SU-DHL-6 (cell line): ENCODE results near the gene TRAIP.

Experiments used
- H2AFZ ChIP-seq: fragments of 200-600 bp; sonication (generic); 2 replicates; pipeline ENCODE4 v1.6.1; 2014; ENCODE audit warnings: low read depth, mild to moderate bottlenecking, moderate library complexity, mixed read lengths, antibody characterized with exemption, low read length; ENCODE audit not compliant: severe bottlenecking
- H3F3A ChIP-seq: fragments of 200-600 bp; shearing (Covaris generic); 2 replicates; pipeline ENCODE4 v1.6.0; 2016; ENCODE audit warnings: antibody characterized with exemption, mild to moderate bottlenecking; ENCODE audit not compliant: insufficient read depth
- H3K27ac ChIP-seq: fragments of 200-600 bp; sonication (generic); 2 replicates; pipeline ENCODE4 v1.5.1; 2016; ENCODE audit warnings: low read depth, mild to moderate bottlenecking, low read length, moderate library complexity, mixed read lengths
- H3K27me3 ChIP-seq: fragments of 200-600 bp; sonication (generic), shearing (Covaris generic); 2 replicates; pipeline ENCODE4 v1.6.0; 2014; ENCODE audit warnings: mild to moderate bottlenecking, low read length
- H3K36me3 ChIP-seq: fragments of 200-600 bp; sonication (generic); 2 replicates; pipeline ENCODE4 v1.6.1; 2014; ENCODE audit warnings: mild to moderate bottlenecking, low read length, mixed read lengths
- H3K4me2 ChIP-seq: fragments of 300-600, 200-600 bp; shearing (Covaris generic), sonication (generic); 2 replicates; pipeline ENCODE4 v1.6.0; 2014; ENCODE audit warnings: low read length, low read depth, mild to moderate bottlenecking; ENCODE audit not compliant: poor library complexity, severe bottlenecking
- H3K4me3 ChIP-seq: fragments of 200-600 bp; sonication (generic); 2 replicates; pipeline ENCODE4 v1.5.1; 2014; ENCODE audit warnings: antibody characterized with exemption, low read length, mild to moderate bottlenecking, mixed read lengths; ENCODE audit not compliant: insufficient read depth, poor library complexity, severe bottlenecking
- H3K79me2 ChIP-seq: fragments of 200-600 bp; sonication (generic); 2 replicates; pipeline ENCODE4 v1.6.1; 2014; ENCODE audit warnings: mild to moderate bottlenecking, low read length, moderate library complexity; ENCODE audit not compliant: insufficient read depth
- H3K9ac ChIP-seq: fragments of 200-600 bp; sonication (generic); 2 replicates; pipeline ENCODE4 v1.7.0; 2014; ENCODE audit warnings: mild to moderate bottlenecking, low read length
- H3K9me2 ChIP-seq: fragments of 200-600 bp; sonication (generic); replicated peaks from 2 replicates; pipeline ENCODE4 v1.6.1; 2014; ENCODE audit warnings: low read length; ENCODE audit not compliant: insufficient read depth
- H3K9me3 ChIP-seq: fragments of 200-600 bp; sonication (generic); 2 replicates; pipeline ENCODE4 v1.6.1; 2014; ENCODE audit warnings: low read length, mixed read lengths; ENCODE audit not compliant: insufficient read depth
- H4K20me1 ChIP-seq: fragments of 200-600 bp; sonication (generic); 2 replicates; pipeline ENCODE4 v1.6.1; 2014; ENCODE audit warnings: low read depth, mild to moderate bottlenecking, antibody characterized with exemption, low read length, moderate library complexity, mixed read lengths
- EZH2phosphoT487 ChIP-seq: fragments of 200-600 bp; sonication (generic), shearing (Covaris generic); conservative IDR thresholded peaks from 2 replicates; pipeline ENCODE4 v1.6.1; 2018; ENCODE audit warnings: mild to moderate bottlenecking, antibody characterized with exemption, low read length, moderate library complexity, mixed read lengths
- TF ChIP-seq, protein P1 (sequence below): fragments of 200-600 bp; sonication (generic); IDR thresholded peaks from one replicate; pipeline ENCODE4 v1.5.1; 2017; ENCODE audit warnings: antibody characterized with exemption, mild to moderate bottlenecking, low read length, moderate library complexity; ENCODE audit not compliant: insufficient read depth, poor library complexity, severe bottlenecking

The TRAIP gene

DNA sequence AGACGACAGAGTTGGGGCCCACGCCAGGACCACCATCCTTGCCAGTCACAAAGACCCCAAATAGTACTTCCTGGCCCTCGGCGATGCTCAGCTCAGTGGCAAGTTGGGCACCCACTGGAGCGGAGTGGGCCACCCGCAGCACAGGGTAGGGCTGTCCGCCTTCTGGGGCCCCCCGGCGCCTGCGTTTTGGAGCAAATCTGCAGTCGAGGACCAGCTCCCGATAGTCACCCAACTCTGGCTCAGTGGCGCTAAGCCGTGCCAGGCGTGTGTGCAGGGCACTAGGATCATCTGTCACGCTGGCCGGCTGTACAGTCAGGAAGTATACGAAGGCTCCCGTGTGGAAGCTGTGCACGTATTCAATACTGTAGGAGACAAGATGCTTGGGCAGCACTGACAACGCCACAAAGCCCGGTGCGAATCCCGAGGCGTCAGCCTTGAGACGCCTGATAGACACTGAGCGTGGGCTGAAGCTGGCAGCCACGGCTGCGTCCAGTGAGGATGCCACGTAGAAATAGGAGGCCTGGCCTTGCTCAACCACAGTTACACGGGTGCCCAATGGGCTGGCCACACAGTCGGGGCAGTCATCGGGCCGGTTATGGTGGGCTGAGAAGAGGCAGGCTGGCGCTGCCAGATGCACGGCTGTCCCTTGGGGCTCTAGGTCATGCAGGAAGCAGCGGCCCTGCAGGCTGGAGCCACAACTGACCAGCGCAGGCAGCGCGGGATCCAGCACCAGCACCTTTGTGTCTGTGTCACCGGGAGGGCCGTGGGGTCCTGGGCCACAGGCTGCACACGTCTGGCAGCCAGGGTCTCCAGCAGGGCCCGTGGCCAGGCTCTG lies 46.4 kb upstream of the TRAIP start:
- H4K20me1 ChIP-seq = no peaks in the 10 kb centered on the region
- H3K79me2 ChIP-seq = no peaks in the 10 kb centered on the region
- H2AFZ ChIP-seq = no peak overlapping the region
- H3F3A ChIP-seq = no peaks in the 10 kb centered on the region
- H3K9me3 ChIP-seq = no peaks in the 10 kb centered on the region
- no peaks in the 10 kb centered on the region for H3K9me2 ChIP-seq
- no peaks in the 10 kb centered on the region for H3K36me3 ChIP-seq
- no peak for TF ChIP-seq EZH2phosphoT487
- TF ChIP-seq, protein P1, sequence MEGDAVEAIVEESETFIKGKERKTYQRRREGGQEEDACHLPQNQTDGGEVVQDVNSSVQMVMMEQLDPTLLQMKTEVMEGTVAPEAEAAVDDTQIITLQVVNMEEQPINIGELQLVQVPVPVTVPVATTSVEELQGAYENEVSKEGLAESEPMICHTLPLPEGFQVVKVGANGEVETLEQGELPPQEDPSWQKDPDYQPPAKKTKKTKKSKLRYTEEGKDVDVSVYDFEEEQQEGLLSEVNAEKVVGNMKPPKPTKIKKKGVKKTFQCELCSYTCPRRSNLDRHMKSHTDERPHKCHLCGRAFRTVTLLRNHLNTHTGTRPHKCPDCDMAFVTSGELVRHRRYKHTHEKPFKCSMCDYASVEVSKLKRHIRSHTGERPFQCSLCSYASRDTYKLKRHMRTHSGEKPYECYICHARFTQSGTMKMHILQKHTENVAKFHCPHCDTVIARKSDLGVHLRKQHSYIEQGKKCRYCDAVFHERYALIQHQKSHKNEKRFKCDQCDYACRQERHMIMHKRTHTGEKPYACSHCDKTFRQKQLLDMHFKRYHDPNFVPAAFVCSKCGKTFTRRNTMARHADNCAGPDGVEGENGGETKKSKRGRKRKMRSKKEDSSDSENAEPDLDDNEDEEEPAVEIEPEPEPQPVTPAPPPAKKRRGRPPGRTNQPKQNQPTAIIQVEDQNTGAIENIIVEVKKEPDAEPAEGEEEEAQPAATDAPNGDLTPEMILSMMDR = no peak
- H3K27ac ChIP-seq = no peak overlapping the region
- no peak overlapping the region for H3K9ac ChIP-seq
- H3K27me3 ChIP-seq = no peaks in the 10 kb centered on the region
- H3K4me3 ChIP-seq = no peak overlapping the region
- no peak overlapping the region for H3K4me2 ChIP-seq

DNA sequence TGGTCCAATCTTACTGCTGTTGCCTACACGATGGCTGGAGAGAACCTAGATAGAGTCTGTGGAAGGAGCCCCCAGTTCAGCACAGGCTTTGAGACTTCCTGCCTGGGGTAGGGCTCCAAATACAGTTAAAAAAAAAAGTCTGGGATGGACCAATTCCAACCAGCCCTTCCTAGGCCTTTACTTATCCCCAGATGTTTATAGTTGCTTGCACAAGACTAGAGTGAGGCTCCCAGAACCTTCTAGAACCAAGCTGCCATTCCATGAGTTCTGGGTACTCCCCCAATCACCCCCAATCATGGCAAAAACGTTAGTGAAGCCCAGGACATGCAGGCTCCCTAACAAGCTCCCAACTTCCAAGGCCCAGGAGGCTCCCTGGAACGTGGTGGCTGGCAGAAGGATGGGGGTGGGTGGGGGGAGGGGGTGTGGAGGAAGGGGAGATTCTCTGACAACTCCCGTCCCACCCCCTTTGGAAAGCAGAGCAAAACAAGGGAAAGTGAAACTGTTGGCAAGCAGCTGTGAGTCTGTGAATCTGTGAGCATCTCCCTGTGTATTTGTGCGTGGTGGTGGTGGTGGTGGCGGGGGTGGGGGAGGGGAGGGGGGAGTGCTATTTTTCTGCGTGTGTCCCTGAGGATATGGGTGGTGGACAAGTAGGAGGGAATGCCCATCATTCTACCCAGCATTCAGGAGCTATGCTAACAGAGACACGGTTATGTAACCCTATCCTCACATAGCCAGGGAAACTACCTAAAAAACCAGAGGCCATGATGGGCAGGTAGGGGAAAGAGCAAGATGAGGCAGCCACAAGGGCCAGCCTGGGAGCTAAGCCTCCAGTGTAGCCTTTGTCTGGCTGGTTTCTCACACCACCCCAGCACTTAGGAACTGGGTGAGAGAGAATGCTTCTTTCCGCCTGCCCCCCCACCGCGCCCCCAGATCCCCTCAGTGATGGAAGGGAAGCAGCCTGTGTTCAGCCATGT lies 45.3 kb upstream of the TRAIP start:
- Histone ChIP-seq H3K79me2 (no peaks in the 10 kb centered on the region), H3K9ac (no peak overlapping the region), H3K4me2 (no peak overlapping the region)

DNA sequence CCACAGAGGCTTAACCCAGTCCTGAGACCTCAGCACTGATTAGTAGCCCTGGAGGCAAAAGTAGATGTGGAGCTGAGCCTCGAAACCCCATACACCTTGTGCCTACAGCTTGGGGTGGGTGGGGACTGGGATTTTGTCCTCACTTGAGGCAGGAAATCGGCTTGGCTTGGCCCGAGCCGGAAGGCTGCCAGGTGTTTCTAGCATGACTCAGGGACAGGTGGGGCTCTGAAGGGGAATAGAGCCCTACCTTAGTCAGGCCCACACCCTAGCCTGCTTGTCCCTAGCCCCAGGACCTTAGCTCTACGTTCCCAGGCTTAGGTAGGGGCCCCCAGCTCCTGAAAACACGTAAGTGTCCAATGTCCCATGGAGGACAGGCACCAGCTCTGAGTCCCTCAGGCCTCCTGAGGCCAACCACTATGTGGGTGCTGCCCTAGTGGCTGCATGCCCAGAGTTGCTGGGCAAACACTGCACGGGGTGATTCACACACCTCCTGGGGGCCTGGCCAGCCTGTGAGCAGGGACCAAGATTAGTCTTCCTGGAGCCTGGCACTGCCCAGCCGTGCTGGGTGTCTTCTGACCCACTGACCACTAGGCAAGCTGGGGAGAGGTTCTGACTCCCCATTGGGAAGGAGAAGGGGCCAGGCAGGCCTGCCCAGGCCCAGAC lies 44.3 kb upstream of the TRAIP start:
- no peaks in the 10 kb centered on the region for H3K9me2 ChIP-seq
- no peaks in the 10 kb centered on the region for H3K36me3 ChIP-seq
- no peak overlapping the region for H2AFZ ChIP-seq
- H3F3A ChIP-seq = no peaks in the 10 kb centered on the region
- no peaks in the 10 kb centered on the region for H4K20me1 ChIP-seq
- no peaks in the 10 kb centered on the region for H3K79me2 ChIP-seq
- no peaks in the 10 kb centered on the region for H3K9me3 ChIP-seq
- H3K27ac ChIP-seq = no peak overlapping the region
- H3K4me2 ChIP-seq = no peak overlapping the region
- H3K27me3 ChIP-seq = no peaks in the 10 kb centered on the region
- H3K9ac ChIP-seq = no peak overlapping the region
- H3K4me3 ChIP-seq = no peak overlapping the region
- TF ChIP-seq, protein P1 = no peak
- TF ChIP-seq EZH2phosphoT487 = no peak

More for the DNA sequence above, 45.3 kb upstream of the TRAIP start:
- no peaks in the 10 kb centered on the region for H4K20me1 ChIP-seq
- H3K36me3 ChIP-seq = no peaks in the 10 kb centered on the region
- no peaks in the 10 kb centered on the region for H3K27me3 ChIP-seq
- H2AFZ ChIP-seq = no peak overlapping the region
- no peak for TF ChIP-seq EZH2phosphoT487
- TF ChIP-seq, protein P1 = no peak
- no peaks in the 10 kb centered on the region for H3F3A ChIP-seq
- no peaks in the 10 kb centered on the region for H3K9me2 ChIP-seq
- no peak overlapping the region for H3K27ac ChIP-seq
- no peak overlapping the region for H3K4me3 ChIP-seq
- H3K9me3 ChIP-seq = no peaks in the 10 kb centered on the region
